ENCODE results near the gene C5orf15.

DNA sequence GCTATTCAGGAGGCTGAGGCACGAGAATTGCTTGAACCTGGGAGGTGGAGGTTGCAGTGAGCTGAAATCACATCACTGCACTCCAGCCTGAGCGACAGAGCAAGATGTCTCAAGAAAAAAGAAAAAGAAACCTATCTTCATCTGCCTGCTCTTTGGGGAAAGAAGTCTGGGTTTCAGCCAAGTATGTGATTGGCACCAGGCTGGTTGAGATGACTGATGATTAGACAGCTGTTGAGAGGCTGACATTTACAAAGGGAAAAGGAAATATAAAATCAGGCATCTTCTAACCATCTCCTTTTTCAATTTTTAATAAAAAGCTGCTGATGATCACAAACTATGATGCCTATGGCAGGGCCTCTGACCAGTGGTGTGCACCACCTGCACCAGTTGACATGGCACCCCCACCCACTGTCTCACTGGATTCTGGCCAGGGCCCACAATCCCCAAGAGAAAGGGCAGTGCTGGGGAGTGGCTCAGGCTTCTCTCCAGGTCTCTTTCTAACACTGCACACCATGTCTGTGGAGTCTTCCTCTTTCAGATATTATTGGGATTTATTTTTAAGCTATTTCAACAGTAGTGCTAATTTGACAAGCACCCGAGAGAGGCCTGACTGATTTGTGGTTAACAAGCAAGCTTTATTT is 17.2 kb upstream of the C5orf15 start:
- TF ChIP-seq, protein P1, sequence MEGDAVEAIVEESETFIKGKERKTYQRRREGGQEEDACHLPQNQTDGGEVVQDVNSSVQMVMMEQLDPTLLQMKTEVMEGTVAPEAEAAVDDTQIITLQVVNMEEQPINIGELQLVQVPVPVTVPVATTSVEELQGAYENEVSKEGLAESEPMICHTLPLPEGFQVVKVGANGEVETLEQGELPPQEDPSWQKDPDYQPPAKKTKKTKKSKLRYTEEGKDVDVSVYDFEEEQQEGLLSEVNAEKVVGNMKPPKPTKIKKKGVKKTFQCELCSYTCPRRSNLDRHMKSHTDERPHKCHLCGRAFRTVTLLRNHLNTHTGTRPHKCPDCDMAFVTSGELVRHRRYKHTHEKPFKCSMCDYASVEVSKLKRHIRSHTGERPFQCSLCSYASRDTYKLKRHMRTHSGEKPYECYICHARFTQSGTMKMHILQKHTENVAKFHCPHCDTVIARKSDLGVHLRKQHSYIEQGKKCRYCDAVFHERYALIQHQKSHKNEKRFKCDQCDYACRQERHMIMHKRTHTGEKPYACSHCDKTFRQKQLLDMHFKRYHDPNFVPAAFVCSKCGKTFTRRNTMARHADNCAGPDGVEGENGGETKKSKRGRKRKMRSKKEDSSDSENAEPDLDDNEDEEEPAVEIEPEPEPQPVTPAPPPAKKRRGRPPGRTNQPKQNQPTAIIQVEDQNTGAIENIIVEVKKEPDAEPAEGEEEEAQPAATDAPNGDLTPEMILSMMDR (conservative IDR thresholded peaks at IDR 0.05; ENCODE audit: low read depth, low read length): no peak
- TF ChIP-seq EZH2 (IDR thresholded peaks at IDR 0.05; ENCODE audit: low read length, unreplicated experiment) (no peak), EZH2phosphoT487 (IDR thresholded peaks at IDR 0.05; ENCODE audit: borderline replicate concordance, low read length) (no peak)
